Measurements from ENCODE around the gene GTSE1. TPM values are rescaled to one million over a fixed set of nuclear protein-coding genes. Genes with fewer than 3 reads are reported as not detected.

The GTSE1 gene
- total RNA-seq, 1 experiment from 2014 or later: 42.6 TPM

- no peak overlapping the region for H3K27ac ChIP-seq (ENCODE audit: insufficient read length, low read depth, low read length)
- no peak overlapping the region for H2BK15ac ChIP-seq (ENCODE audit: low read depth, low read length)
- no peak overlapping the region for H2BK120ac ChIP-seq (ENCODE audit: low read depth, low read length, poor library complexity, severe bottlenecking)
- H3K18ac ChIP-seq (ENCODE audit: insufficient read length, low read depth, low read length): no peak overlapping the region
- no peak overlapping the region for H2AFZ ChIP-seq (ENCODE audit: low read length)
- H4K91ac ChIP-seq (ENCODE audit: insufficient read length, low read depth, low read length): no peak overlapping the region
- H3K27ac Mint-ChIP-seq: no peak overlapping the region; a peak in 1 of 7 replicates
- no peak overlapping the region for H2BK20ac ChIP-seq (ENCODE audit: low read depth, low read length, poor library complexity, severe bottlenecking)
- H4K20me1 ChIP-seq (ENCODE audit: control insufficient read depth, insufficient read depth, insufficient read length): no peaks in the 10 kb centered on the region
- H3K4me3 Mint-ChIP-seq: no peak overlapping the region
- H2AK5ac ChIP-seq (ENCODE audit: insufficient read length, low read length): no peak overlapping the region
- H3K23ac ChIP-seq (ENCODE audit: insufficient read length, low read depth, low read length): no peak overlapping the region
- H3K4me1 Mint-ChIP-seq: no peaks in the 10 kb centered on the region
- no peaks in the 10 kb centered on the region for H3K27me3 ChIP-seq (ENCODE audit: insufficient read depth, low read length)
- no peaks in the 10 kb centered on the region for H3K9me3 Mint-ChIP-seq
- H4K5ac ChIP-seq (ENCODE audit: insufficient read length, low read depth, low read length): no peak overlapping the region
- H3K79me1 ChIP-seq (ENCODE audit: insufficient read depth, low read depth, low read length, poor library complexity, severe bottlenecking): no peaks in the 10 kb centered on the region
- no peak overlapping the region for H4K8ac ChIP-seq (replicated peaks; ENCODE audit: insufficient read length, low read depth, low read length)
- H3K9ac ChIP-seq (ENCODE audit: extremely low read depth, insufficient read length, low read length): no peak overlapping the region
- DNase-seq: no peak
- H3K27me3 Mint-ChIP-seq (ENCODE audit: low read depth): no peaks in the 10 kb centered on the region
- TF ChIP-seq, protein P1, sequence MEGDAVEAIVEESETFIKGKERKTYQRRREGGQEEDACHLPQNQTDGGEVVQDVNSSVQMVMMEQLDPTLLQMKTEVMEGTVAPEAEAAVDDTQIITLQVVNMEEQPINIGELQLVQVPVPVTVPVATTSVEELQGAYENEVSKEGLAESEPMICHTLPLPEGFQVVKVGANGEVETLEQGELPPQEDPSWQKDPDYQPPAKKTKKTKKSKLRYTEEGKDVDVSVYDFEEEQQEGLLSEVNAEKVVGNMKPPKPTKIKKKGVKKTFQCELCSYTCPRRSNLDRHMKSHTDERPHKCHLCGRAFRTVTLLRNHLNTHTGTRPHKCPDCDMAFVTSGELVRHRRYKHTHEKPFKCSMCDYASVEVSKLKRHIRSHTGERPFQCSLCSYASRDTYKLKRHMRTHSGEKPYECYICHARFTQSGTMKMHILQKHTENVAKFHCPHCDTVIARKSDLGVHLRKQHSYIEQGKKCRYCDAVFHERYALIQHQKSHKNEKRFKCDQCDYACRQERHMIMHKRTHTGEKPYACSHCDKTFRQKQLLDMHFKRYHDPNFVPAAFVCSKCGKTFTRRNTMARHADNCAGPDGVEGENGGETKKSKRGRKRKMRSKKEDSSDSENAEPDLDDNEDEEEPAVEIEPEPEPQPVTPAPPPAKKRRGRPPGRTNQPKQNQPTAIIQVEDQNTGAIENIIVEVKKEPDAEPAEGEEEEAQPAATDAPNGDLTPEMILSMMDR (conservative IDR thresholded peaks at IDR 0.05): no peak
- H3K79me2 ChIP-seq (ENCODE audit: insufficient read depth, low read length): no peaks in the 10 kb centered on the region
- H3T11ph ChIP-seq (ENCODE audit: low read length): no peak overlapping the region
- no peaks in the 10 kb centered on the region for H3K4me1 ChIP-seq (ENCODE audit: insufficient read depth, low read length)
- no peak overlapping the region for H2BK12ac ChIP-seq (ENCODE audit: insufficient read length, low read depth, low read length)
- no peak overlapping the region for H3K4me2 ChIP-seq (ENCODE audit: insufficient read depth, insufficient read length, low read length)
- H3K4ac ChIP-seq (ENCODE audit: low read depth, low read length): no peak overlapping the region
- H3K14ac ChIP-seq (ENCODE audit: insufficient read depth, low read length): no peak overlapping the region
- no CpG with 5 or more reads among the region's 15 CpGs for WGBS (ENCODE audit: extremely low coverage, insufficient read length, low lambda C conversion rate)
- H3K23me2 ChIP-seq (ENCODE audit: insufficient read length, low read depth, low read length, poor library complexity, severe bottlenecking): no peaks in the 10 kb centered on the region
- no peaks in the 10 kb centered on the region for H3K9me3 ChIP-seq (ENCODE audit: control insufficient read depth, low read depth, low read length)
- H3K36me3 Mint-ChIP-seq (ENCODE audit: insufficient read depth in 1 of 3, low read depth in 3 of 3): peaks cover 36 to 88% (median 80%) of the 10 kb centered on the region in 3 experiments
- H2BK5ac ChIP-seq (ENCODE audit: insufficient read length, low read length): no peak overlapping the region
- no peak overlapping the region for H3K56ac ChIP-seq (ENCODE audit: insufficient read length, low read depth, low read length)
Measured at GRCh38 chr22:46322711-46323110, 26.0 kb downstream of the GTSE1 start.

All from H9 (cell line).